GM13977 (cell line): ENCODE results near the gene UTS2B.

Experiments
- DNase-seq: peaks from one replicate; pipeline ENCODE4 v3.0.0; 2012; ENCODE audit warnings: low spot score
- CTCF ChIP-seq: IDR thresholded peaks from 2 replicates; pipeline ENCODE4 v1.5.1; 2012; ENCODE audit warnings: mild to moderate bottlenecking, control low read depth; ENCODE audit not compliant: insufficient read depth; ENCODE audit errors: extremely low read depth, missing control alignments
- in situ Hi-C: fragments of 300-500 bp; cut with MboI; formaldehyde crosslinking; loops from one replicate; pipeline ENCODE4 v1.12.0; 2022; ENCODE audit warnings: low sequenced_read_pairs, low pct_unique_long_range_greater_than_20kb, mixed read lengths, inconsistent platforms; ENCODE audit not compliant: unreplicated experiment

UTS2B gene

GRCh38 chr3:191294291-191294690 lies 36.0 kb downstream of the UTS2B start:
- TF ChIP-seq CTCF: no peak
- in situ Hi-C loops: no loop called here

GRCh38 chr3:191292243-191293015 lies 37.9 kb downstream of the UTS2B start:
- in situ Hi-C loops: no loop called here
- TF ChIP-seq CTCF: no peak
- no peak for DNase-seq

More at GRCh38 chr3:191294291-191294690, 36.0 kb downstream of the UTS2B start:
- DNase-seq: no peak

GRCh38 chr3:191290311-191291025 lies 39.9 kb downstream of the UTS2B start:
- DNase-seq: no peak
- in situ Hi-C loops: no loop called here
- no peak for TF ChIP-seq CTCF

- no peak for DNase-seq
- no peak for TF ChIP-seq CTCF
- in situ Hi-C loops: no loop called here
Observed at GRCh38 chr3:191283400-191283799, 46.9 kb downstream of the UTS2B start.

GRCh38 chr3:191282251-191283185 lies 47.8 kb downstream of the UTS2B start:
- in situ Hi-C loops: no loop called here
- TF ChIP-seq CTCF: no peak
- no peak for DNase-seq

GRCh38 chr3:191280882-191281281 lies 49.4 kb downstream of the UTS2B start:
- DNase-seq: no peak
- no peak for TF ChIP-seq CTCF
- in situ Hi-C loops: no loop called here
